OCI-LY1 (cell line): ENCODE data around the gene RAD21L1.

Experiments used
- H2AFZ ChIP-seq: fragments of 200-600 bp; sonication (generic), shearing (Covaris generic); 2 replicates; pipeline ENCODE4 v1.6.0; 2014; ENCODE audit warnings: antibody characterized with exemption, mild to moderate bottlenecking, low read length
- H3F3A ChIP-seq: fragments of 200-600 bp; sonication (generic), shearing (Covaris generic); 2 replicates; pipeline ENCODE4 v1.6.0; 2014; ENCODE audit warnings: mild to moderate bottlenecking, antibody characterized with exemption, low read length, moderate library complexity; ENCODE audit not compliant: insufficient read depth
- H3K27ac ChIP-seq: fragments of 200-600 bp; sonication (generic); 2 replicates; pipeline ENCODE4 v1.5.1; 2014; ENCODE audit warnings: low read length, mixed run types, mild to moderate bottlenecking, low read depth; ENCODE audit not compliant: poor library complexity, severe bottlenecking
- H3K27me3 ChIP-seq: fragments of 200-600 bp; sonication (generic); 2 replicates; pipeline ENCODE4 v1.6.0; 2014; ENCODE audit warnings: antibody characterized with exemption, mild to moderate bottlenecking, low read length, moderate library complexity; ENCODE audit not compliant: insufficient read depth
- H3K36me3 ChIP-seq: fragments of 200-600 bp; sonication (generic); 2 replicates; pipeline ENCODE4 v1.6.1; 2014; ENCODE audit warnings: mild to moderate bottlenecking, antibody characterized with exemption, low read length, moderate library complexity, mixed read lengths; ENCODE audit not compliant: insufficient read depth
- H3K4me1 ChIP-seq: fragments of 200-600 bp; sonication (generic); 2 replicates; pipeline ENCODE4 v1.5.1; 2014; ENCODE audit warnings: mild to moderate bottlenecking, low read length, moderate library complexity; ENCODE audit not compliant: insufficient read depth, severe bottlenecking
- H3K4me2 ChIP-seq: fragments of 200-600 bp; sonication (generic), shearing (Covaris generic); 2 replicates; pipeline ENCODE4 v1.6.1; 2014; ENCODE audit warnings: low read length
- H3K4me3 ChIP-seq: fragments of 200-600 bp; sonication (generic); 2 replicates; pipeline ENCODE4 v1.5.1; 2014; ENCODE audit warnings: low read length, low read depth, mild to moderate bottlenecking, mixed read lengths; ENCODE audit not compliant: poor library complexity, severe bottlenecking
- H3K79me2 ChIP-seq: fragments of 200-600 bp; shearing (Covaris generic); 2 replicates; pipeline ENCODE4 v1.6.1; 2016; ENCODE audit warnings: mixed run types, low read length, mixed read lengths; ENCODE audit not compliant: insufficient read depth
- H3K9ac ChIP-seq: fragments of 200-600 bp; sonication (generic), shearing (Covaris generic); 2 replicates; pipeline ENCODE4 v1.6.1; 2014; ENCODE audit warnings: mild to moderate bottlenecking, low read length, mixed read lengths
- H3K9me2 ChIP-seq: fragments of 200-600 bp; sonication (generic), shearing (Covaris generic); 2 replicates; pipeline ENCODE4 v1.6.1; 2014; ENCODE audit warnings: low read depth, mild to moderate bottlenecking, low read length, mixed read lengths
- H3K9me3 ChIP-seq: fragments of 200-600 bp; shearing (Covaris generic); 2 replicates; pipeline ENCODE4 v1.6.1; 2014; ENCODE audit warnings: low read length, mixed read lengths
- H4K20me1 ChIP-seq: fragments of 200-600 bp; sonication (generic), shearing (Covaris generic); 2 replicates; pipeline ENCODE4 v1.6.0; 2016; ENCODE audit warnings: mild to moderate bottlenecking, low read length; ENCODE audit not compliant: insufficient read depth
- EZH2 ChIP-seq: fragments of 200-600 bp; sonication (generic), shearing (Covaris generic); IDR thresholded peaks from 2 replicates; pipeline ENCODE4 v1.8.0; 2017; ENCODE audit warnings: borderline replicate concordance, mixed run types, mild to moderate bottlenecking, antibody characterized with exemption, low read length, moderate library complexity, mixed read lengths
- TF ChIP-seq, protein P1 (sequence below): fragments of 200-600 bp; sonication (generic), shearing (Covaris generic); IDR thresholded peaks from 2 replicates; pipeline ENCODE4 v1.5.1; 2017; ENCODE audit warnings: mild to moderate bottlenecking, antibody characterized with exemption, low read length, moderate library complexity, mixed read lengths

RAD21L1 gene

DNA sequence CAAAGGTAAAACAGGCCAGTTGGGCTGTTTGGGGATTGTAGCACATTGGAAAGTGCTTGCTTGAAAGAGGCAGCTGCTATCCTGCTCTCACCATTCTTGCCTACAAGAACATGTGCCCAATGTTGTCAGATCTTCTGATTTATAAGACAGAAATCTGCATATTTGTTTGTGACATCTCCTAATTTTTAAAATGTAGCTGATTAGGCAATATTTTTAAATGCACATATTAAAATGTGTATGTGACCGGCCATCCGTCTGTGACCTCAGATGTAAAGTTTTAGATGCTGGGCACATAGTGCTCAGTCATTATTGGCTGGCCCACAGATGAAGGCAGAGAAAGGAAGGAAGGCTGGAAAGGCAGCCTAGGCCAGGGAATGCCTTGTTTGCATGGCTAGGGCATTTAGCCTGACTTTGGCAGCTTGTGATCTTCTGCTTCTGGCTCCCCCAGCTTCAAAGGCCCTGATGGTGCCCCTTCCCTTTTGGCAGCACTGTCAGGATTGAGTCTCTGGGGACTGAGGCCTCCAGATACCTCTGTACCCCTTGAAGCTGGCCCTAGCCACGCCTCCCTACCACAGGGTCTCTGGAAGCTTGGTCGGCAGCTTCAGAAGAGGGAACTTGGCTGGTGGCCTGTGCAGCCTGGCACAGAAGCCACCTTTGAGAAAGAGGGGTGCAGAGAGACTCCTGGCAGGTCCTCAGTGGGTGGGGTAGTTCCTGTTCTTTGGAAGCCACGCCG is 46.7 kb downstream of the RAD21L1 start:
- Histone ChIP-seq H3K4me3 (no peak overlapping the region), H3K27ac (no peak overlapping the region), H3K4me1 (no peaks in the 10 kb centered on the region), H3K9me3 (no peaks in the 10 kb centered on the region), H3K36me3 (no peaks in the 10 kb centered on the region), H3F3A (no peaks in the 10 kb centered on the region), H3K79me2 (no peaks in the 10 kb centered on the region), H3K9ac (no peak overlapping the region), H3K27me3 (no peaks in the 10 kb centered on the region), H2AFZ (no peak overlapping the region), H3K9me2 (no peaks in the 10 kb centered on the region), H4K20me1 (no peaks in the 10 kb centered on the region), H3K4me2 (no peak overlapping the region)
- TF ChIP-seq, protein P1, sequence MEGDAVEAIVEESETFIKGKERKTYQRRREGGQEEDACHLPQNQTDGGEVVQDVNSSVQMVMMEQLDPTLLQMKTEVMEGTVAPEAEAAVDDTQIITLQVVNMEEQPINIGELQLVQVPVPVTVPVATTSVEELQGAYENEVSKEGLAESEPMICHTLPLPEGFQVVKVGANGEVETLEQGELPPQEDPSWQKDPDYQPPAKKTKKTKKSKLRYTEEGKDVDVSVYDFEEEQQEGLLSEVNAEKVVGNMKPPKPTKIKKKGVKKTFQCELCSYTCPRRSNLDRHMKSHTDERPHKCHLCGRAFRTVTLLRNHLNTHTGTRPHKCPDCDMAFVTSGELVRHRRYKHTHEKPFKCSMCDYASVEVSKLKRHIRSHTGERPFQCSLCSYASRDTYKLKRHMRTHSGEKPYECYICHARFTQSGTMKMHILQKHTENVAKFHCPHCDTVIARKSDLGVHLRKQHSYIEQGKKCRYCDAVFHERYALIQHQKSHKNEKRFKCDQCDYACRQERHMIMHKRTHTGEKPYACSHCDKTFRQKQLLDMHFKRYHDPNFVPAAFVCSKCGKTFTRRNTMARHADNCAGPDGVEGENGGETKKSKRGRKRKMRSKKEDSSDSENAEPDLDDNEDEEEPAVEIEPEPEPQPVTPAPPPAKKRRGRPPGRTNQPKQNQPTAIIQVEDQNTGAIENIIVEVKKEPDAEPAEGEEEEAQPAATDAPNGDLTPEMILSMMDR = no peak
- TF ChIP-seq EZH2 = no peak

DNA sequence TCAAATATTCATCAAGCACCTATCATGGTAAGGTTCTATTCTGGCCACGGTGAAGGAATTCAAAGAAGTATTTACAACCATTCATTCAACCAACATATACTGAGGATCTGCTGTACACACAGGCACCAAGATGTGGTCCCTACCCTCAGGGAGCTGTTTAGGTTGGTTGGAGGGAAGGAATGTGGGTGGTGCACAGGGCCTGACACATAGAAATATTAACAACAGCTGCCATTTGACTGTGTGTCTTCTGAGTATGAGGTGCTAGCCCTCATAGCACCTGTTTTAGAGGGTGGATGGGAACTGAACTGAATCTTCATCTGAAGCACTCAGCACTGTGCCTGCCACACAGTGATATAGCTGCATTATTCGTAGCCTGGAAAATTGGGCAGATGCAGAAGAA is 47.5 kb downstream of the RAD21L1 start:
- no peak overlapping the region for H3K9ac ChIP-seq
- H3K79me2 ChIP-seq = no peaks in the 10 kb centered on the region
- H4K20me1 ChIP-seq = no peaks in the 10 kb centered on the region
- no peaks in the 10 kb centered on the region for H3K9me3 ChIP-seq
- H3K27ac ChIP-seq = no peak overlapping the region
- no peaks in the 10 kb centered on the region for H3K36me3 ChIP-seq
- no peaks in the 10 kb centered on the region for H3K9me2 ChIP-seq
- H3K4me3 ChIP-seq = no peak overlapping the region
- no peak for TF ChIP-seq EZH2
- TF ChIP-seq, protein P1 = no peak
- H2AFZ ChIP-seq = no peak overlapping the region
- H3K27me3 ChIP-seq = no peaks in the 10 kb centered on the region
- no peak overlapping the region for H3K4me2 ChIP-seq
- H3F3A ChIP-seq = no peaks in the 10 kb centered on the region
- no peaks in the 10 kb centered on the region for H3K4me1 ChIP-seq

DNA sequence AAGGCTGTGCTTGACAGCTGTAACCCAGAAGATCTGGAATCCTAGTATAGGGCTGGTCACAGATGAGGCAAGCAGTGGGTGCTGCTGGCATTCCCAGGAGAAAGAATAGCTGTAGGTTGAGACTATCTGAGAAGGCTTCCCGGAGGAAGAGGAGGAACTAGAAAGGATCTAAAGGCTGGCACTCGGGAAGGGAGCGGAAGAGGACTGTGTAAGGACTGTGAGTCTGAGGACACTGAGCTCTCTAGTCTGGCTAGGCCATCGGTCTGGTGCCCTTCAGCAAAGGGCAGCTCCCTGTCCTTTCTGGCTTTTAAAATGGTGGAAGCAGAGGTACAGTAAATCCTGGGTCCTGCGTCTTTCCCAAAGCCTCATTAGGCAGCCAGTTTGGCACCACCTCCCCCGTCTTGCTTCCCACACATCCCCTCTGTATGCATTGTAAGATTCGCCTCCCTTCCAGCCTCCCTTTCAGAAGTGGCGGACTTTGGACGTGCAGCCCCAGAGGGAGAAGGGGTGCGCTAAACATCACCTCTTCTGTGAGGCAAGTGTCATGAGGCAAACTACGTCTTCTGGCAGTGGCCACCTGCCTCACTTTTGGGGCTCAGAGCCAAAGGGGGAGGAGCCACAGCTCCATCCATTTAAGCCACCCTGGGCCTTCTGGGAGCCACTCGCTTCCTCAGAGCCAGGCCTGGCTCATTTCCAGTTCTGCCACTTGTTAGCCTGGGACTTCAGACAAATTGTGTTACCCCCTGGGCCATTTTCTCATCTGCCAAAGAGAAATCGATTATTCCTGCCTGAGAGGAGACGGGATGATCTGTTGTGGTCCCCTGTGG is 48.9 kb downstream of the RAD21L1 start:
- H4K20me1 ChIP-seq = no peaks in the 10 kb centered on the region
- no peaks in the 10 kb centered on the region for H3K27me3 ChIP-seq
- H3K9ac ChIP-seq = no peak overlapping the region
- H3F3A ChIP-seq = no peaks in the 10 kb centered on the region
- no peak overlapping the region for H2AFZ ChIP-seq
- no peak overlapping the region for H3K27ac ChIP-seq
- no peaks in the 10 kb centered on the region for H3K9me3 ChIP-seq
- no peaks in the 10 kb centered on the region for H3K9me2 ChIP-seq
- TF ChIP-seq EZH2 = no peak
- TF ChIP-seq, protein P1 = no peak
- H3K79me2 ChIP-seq = no peaks in the 10 kb centered on the region
- no peak overlapping the region for H3K4me3 ChIP-seq
- no peaks in the 10 kb centered on the region for H3K36me3 ChIP-seq
- H3K4me1 ChIP-seq = no peaks in the 10 kb centered on the region
- no peak overlapping the region for H3K4me2 ChIP-seq
